GM23338 (cell line): Measurements from ENCODE around the gene BAAT. TPM values are rescaled to one million over a fixed set of nuclear protein-coding genes. Genes with fewer than 3 reads are reported as not detected.

ENCODE experiments used
- ATAC-seq: fragments of 200-7000 bp; cut with Tn5 transposase; 3 replicates; pipeline ENCODE4 v1.9.1; 2020
- DNase-seq: peaks from one replicate; pipeline ENCODE4 v3.0.0-alpha.2; 2015; ENCODE audit warnings: low spot score
- H2AFZ ChIP-seq: fragments of 200-600 bp; sonication (generic); 2 replicates; pipeline ENCODE4 v1.8.0; 2016; ENCODE audit warnings: antibody characterized with exemption, mild to moderate bottlenecking, moderate library complexity
- H3F3A ChIP-seq: fragments of 200-600 bp; sonication (generic); replicated peaks from 2 replicates; pipeline ENCODE4 v1.8.0; 2017; ENCODE audit warnings: antibody characterized with exemption, mixed run types, low read depth
- H3K27ac ChIP-seq: fragments of 200-600 bp; sonication (generic); 2 replicates; pipeline ENCODE4 v1.6.1; 2016; ENCODE audit warnings: low read depth
- H3K27me3 ChIP-seq: fragments of 200-600 bp; sonication (generic); 2 replicates; pipeline ENCODE4 v1.8.0; 2016; ENCODE audit warnings: mild to moderate bottlenecking, mixed run types, moderate library complexity; ENCODE audit not compliant: insufficient read depth
- H3K36me3 ChIP-seq: fragments of 200-600 bp; sonication (generic); 2 replicates; pipeline ENCODE4 v1.8.0; 2016; ENCODE audit warnings: mild to moderate bottlenecking; ENCODE audit not compliant: insufficient read depth
- H3K4me1 ChIP-seq: fragments of 200-600 bp; sonication (generic); 2 replicates; pipeline ENCODE4 v1.8.0; 2016; ENCODE audit warnings: mild to moderate bottlenecking, moderate library complexity; ENCODE audit not compliant: insufficient read depth
- H3K4me2 ChIP-seq: fragments of 200-600 bp; sonication (generic); 2 replicates; pipeline ENCODE4 v1.7.1; 2017; ENCODE audit warnings: mixed run types
- H3K4me3 ChIP-seq: fragments of 200-600 bp; sonication (generic); 2 replicates; pipeline ENCODE4 v1.6.1; 2016; ENCODE audit warnings: mixed run types
- H3K79me2 ChIP-seq: fragments of 200-600 bp; sonication (generic); replicated peaks from 2 replicates; pipeline ENCODE4 v1.8.0; 2017; ENCODE audit warnings: mild to moderate bottlenecking; ENCODE audit not compliant: insufficient read depth
- H3K9me2 ChIP-seq: fragments of 200-600 bp; sonication (generic); 2 replicates; pipeline ENCODE4 v1.8.0; 2017; ENCODE audit not compliant: insufficient read depth
- H4K20me1 ChIP-seq: fragments of 200-600 bp; sonication (generic); replicated peaks from 2 replicates; pipeline ENCODE4 v1.8.0; 2017; ENCODE audit warnings: mild to moderate bottlenecking; ENCODE audit not compliant: insufficient read depth
- H3K27ac Mint-ChIP-seq: 2 replicates; pipeline ENCODE4 v1.8.0; 2020; ENCODE audit warnings: inconsistent platforms, mild to moderate bottlenecking, moderate library complexity, mixed read lengths
- H3K27me3 Mint-ChIP-seq: 3 replicates; pipeline ENCODE4 v1.8.0; 2022; ENCODE audit warnings: low read depth, mild to moderate bottlenecking, moderate library complexity, mixed read lengths, inconsistent platforms; ENCODE audit not compliant: insufficient read depth, poor library complexity
- H3K36me3 Mint-ChIP-seq: 3 replicates; pipeline ENCODE4 v1.8.0; 2021; ENCODE audit warnings: low read depth, mild to moderate bottlenecking, inconsistent platforms, moderate library complexity, mixed read lengths
- H3K4me1 Mint-ChIP-seq: 3 replicates; pipeline ENCODE4 v1.8.0; 2020; ENCODE audit warnings: mild to moderate bottlenecking, inconsistent platforms, mixed read lengths
- H3K4me3 Mint-ChIP-seq: 3 replicates; pipeline ENCODE4 v1.8.0; 2021; ENCODE audit warnings: moderate library complexity, mild to moderate bottlenecking, inconsistent platforms, mixed read lengths
- H3K9me3 Mint-ChIP-seq: 3 replicates; pipeline ENCODE4 v1.8.0; 2020; ENCODE audit warnings: moderate library complexity, mild to moderate bottlenecking, inconsistent platforms, mixed read lengths
- CREB1 ChIP-seq: fragments of 250-450 bp; sonication (Bioruptor Pico); IDR thresholded peaks from 2 replicates; pipeline ENCODE4 v1.5.0; 2020; ENCODE audit warnings: low read depth, mild to moderate bottlenecking, moderate library complexity
- EZH2 ChIP-seq: fragments of 200-600 bp; sonication (generic); IDR thresholded peaks from one replicate; pipeline ENCODE4 v1.8.0; 2017; ENCODE audit warnings: antibody characterized with exemption, mild to moderate bottlenecking, low read depth; ENCODE audit not compliant: unreplicated experiment
- EZH2phosphoT487 ChIP-seq: fragments of 200-600 bp; sonication (generic); IDR thresholded peaks from one replicate; pipeline ENCODE4 v1.8.1; 2018; ENCODE audit warnings: antibody characterized with exemption; ENCODE audit not compliant: unreplicated experiment
- JUNB ChIP-seq: IDR thresholded peaks from one replicate; pipeline ENCODE4 v1.6.1; 2016; ENCODE audit warnings: antibody characterized with exemption; ENCODE audit not compliant: unreplicated experiment
- NANOG ChIP-seq: IDR thresholded peaks from 2 replicates; pipeline ENCODE4 v1.6.1; 2016; ENCODE audit warnings: antibody characterized with exemption, borderline replicate concordance
- POLR2AphosphoS5 ChIP-seq: IDR thresholded peaks from 2 replicates; pipeline ENCODE4 v1.6.1; 2016; ENCODE audit warnings: antibody characterized with exemption, low read depth
- STAT1 ChIP-seq: IDR thresholded peaks from one replicate; pipeline ENCODE4 v1.6.1; 2016; ENCODE audit warnings: antibody characterized with exemption; ENCODE audit not compliant: unreplicated experiment
- ZNF114 ChIP-seq: fragments of 250-450 bp; sonication (Bioruptor Pico); IDR thresholded peaks from 2 replicates; pipeline ENCODE4 v1.5.0; 2020; ENCODE audit warnings: mild to moderate bottlenecking, moderate library complexity
- ZNF331 ChIP-seq: fragments of 250-450 bp; sonication (Bioruptor Pico); IDR thresholded peaks from 2 replicates; pipeline ENCODE4 v1.5.0; 2020; ENCODE audit warnings: low read depth, mild to moderate bottlenecking, moderate library complexity
- ZNF462 ChIP-seq: fragments of 250-450 bp; sonication (Bioruptor Pico); IDR thresholded peaks from 2 replicates; pipeline ENCODE4 v1.5.0; 2020; ENCODE audit warnings: mild to moderate bottlenecking, moderate library complexity
- polyA plus RNA-seq: library from polyadenylated mRNA; unstranded; fragments of >200 nt; fragmentation: Nextera tagmentation; extraction: Ambion mirVana; gene quantifications from 2 replicates; pipeline ENCODE4 v1.2.1, GENCODE V29; 2016
- total RNA-seq: library from RNA; depleted of rRNA; stranded (reverse); fragments of >200 nt; shearing (Covaris generic); gene quantifications from 2 replicates; pipeline ENCODE4 v1.2.3, GENCODE V29; 2014
- TF ChIP-seq, protein P1 (sequence below), 2 experiments: fragments of 200-600 bp in 1 of 2; sonication (generic) in 1 of 2; conservative IDR thresholded peaks; 2 replicates each; pipeline versions ENCODE4 v1.5.1 to v1.6.1; 2016 to 2017; ENCODE audit warnings: antibody characterized with exemption in 2 of 2, low read depth in 2 of 2, mild to moderate bottlenecking in 2 of 2, moderate library complexity in 1 of 2
- TF ChIP-seq, protein P2 (sequence below): IDR thresholded peaks from one replicate; pipeline ENCODE4 v1.6.1; 2018; ENCODE audit warnings: antibody characterized with exemption; ENCODE audit not compliant: unreplicated experiment
- TF ChIP-seq, protein P3 (sequence below): IDR thresholded peaks from 2 replicates; pipeline ENCODE4 v1.6.1; 2016; ENCODE audit warnings: antibody characterized with exemption

Gene BAAT
- total and polyA plus RNA-seq, 2 experiments from 2014 or later: 0.08 to 0.14 TPM

GRCh38 chr9:101429736-101430135 is 44.9 kb upstream of the BAAT start:
- Histone ChIP-seq H3K4me2 (no peak overlapping the region), H3K9me2 (peaks cover 12% of the 10 kb centered on the region), H4K20me1 (no peaks in the 10 kb centered on the region), H3K4me1 (no peaks in the 10 kb centered on the region), H3F3A (no peaks in the 10 kb centered on the region), H3K4me3 (no peak overlapping the region), H2AFZ (no peak overlapping the region), H3K27ac (no peak overlapping the region), H3K36me3 (no peaks in the 10 kb centered on the region), H3K27me3 (no peaks in the 10 kb centered on the region), H3K79me2 (no peaks in the 10 kb centered on the region)
- TF ChIP-seq ZNF331 (CRISPR knock-in tag): no peak
- TF ChIP-seq JUNB: no peak
- TF ChIP-seq EZH2: no peak
- TF ChIP-seq, protein P1, sequence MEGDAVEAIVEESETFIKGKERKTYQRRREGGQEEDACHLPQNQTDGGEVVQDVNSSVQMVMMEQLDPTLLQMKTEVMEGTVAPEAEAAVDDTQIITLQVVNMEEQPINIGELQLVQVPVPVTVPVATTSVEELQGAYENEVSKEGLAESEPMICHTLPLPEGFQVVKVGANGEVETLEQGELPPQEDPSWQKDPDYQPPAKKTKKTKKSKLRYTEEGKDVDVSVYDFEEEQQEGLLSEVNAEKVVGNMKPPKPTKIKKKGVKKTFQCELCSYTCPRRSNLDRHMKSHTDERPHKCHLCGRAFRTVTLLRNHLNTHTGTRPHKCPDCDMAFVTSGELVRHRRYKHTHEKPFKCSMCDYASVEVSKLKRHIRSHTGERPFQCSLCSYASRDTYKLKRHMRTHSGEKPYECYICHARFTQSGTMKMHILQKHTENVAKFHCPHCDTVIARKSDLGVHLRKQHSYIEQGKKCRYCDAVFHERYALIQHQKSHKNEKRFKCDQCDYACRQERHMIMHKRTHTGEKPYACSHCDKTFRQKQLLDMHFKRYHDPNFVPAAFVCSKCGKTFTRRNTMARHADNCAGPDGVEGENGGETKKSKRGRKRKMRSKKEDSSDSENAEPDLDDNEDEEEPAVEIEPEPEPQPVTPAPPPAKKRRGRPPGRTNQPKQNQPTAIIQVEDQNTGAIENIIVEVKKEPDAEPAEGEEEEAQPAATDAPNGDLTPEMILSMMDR (conservative IDR thresholded peaks at IDR 0.05; ENCODE audit: low read depth in 2 of 2): no peak
- no peak for TF ChIP-seq CREB1 (CRISPR knock-in tag)
- TF ChIP-seq, protein P2, sequence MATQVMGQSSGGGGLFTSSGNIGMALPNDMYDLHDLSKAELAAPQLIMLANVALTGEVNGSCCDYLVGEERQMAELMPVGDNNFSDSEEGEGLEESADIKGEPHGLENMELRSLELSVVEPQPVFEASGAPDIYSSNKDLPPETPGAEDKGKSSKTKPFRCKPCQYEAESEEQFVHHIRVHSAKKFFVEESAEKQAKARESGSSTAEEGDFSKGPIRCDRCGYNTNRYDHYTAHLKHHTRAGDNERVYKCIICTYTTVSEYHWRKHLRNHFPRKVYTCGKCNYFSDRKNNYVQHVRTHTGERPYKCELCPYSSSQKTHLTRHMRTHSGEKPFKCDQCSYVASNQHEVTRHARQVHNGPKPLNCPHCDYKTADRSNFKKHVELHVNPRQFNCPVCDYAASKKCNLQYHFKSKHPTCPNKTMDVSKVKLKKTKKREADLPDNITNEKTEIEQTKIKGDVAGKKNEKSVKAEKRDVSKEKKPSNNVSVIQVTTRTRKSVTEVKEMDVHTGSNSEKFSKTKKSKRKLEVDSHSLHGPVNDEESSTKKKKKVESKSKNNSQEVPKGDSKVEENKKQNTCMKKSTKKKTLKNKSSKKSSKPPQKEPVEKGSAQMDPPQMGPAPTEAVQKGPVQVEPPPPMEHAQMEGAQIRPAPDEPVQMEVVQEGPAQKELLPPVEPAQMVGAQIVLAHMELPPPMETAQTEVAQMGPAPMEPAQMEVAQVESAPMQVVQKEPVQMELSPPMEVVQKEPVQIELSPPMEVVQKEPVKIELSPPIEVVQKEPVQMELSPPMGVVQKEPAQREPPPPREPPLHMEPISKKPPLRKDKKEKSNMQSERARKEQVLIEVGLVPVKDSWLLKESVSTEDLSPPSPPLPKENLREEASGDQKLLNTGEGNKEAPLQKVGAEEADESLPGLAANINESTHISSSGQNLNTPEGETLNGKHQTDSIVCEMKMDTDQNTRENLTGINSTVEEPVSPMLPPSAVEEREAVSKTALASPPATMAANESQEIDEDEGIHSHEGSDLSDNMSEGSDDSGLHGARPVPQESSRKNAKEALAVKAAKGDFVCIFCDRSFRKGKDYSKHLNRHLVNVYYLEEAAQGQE: no peak
- TF ChIP-seq POLR2AphosphoS5: no peak
- TF ChIP-seq EZH2phosphoT487: no peak
- TF ChIP-seq ZNF114 (CRISPR knock-in tag): no peak
- TF ChIP-seq, protein P3, sequence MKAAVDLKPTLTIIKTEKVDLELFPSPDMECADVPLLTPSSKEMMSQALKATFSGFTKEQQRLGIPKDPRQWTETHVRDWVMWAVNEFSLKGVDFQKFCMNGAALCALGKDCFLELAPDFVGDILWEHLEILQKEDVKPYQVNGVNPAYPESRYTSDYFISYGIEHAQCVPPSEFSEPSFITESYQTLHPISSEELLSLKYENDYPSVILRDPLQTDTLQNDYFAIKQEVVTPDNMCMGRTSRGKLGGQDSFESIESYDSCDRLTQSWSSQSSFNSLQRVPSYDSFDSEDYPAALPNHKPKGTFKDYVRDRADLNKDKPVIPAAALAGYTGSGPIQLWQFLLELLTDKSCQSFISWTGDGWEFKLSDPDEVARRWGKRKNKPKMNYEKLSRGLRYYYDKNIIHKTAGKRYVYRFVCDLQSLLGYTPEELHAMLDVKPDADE: no peak
- no peak for TF ChIP-seq ZNF462 (CRISPR knock-in tag)
- TF ChIP-seq STAT1: no peak
- TF ChIP-seq NANOG: no peak
- Mint-ChIP-seq H3K27ac (no peak overlapping the region), H3K9me3 (no peaks in the 10 kb centered on the region), H3K36me3 (no peaks in the 10 kb centered on the region), H3K27me3 (peaks cover 3% of the 10 kb centered on the region), H3K4me3 (no peak overlapping the region), H3K4me1 (no peaks in the 10 kb centered on the region)
- ATAC-seq (no peak), DNase-seq (no peak)
